Tibial artery (tissue), 4 donors: ENCODE data around the gene ADAMTS9.

Experiments used
- DNase-seq, 2 donors: peaks; one replicate each; pipeline ENCODE4 v3.0.0-alpha.2; 2019
- H3K27ac ChIP-seq, 2 donors: fragments of 200-600 bp; sonication (generic) in 1 of 2; 1 replicate in 1 of 2; 2 replicates in 1 of 2; pipeline ENCODE4 v1.5.1; 2018 to 2019; ENCODE audit warnings: mild to moderate bottlenecking in 1 of 2
- H3K27me3 ChIP-seq, 2 donors: fragments of 200-600 bp; sonication (generic) in 1 of 2; one replicate each; pipeline versions ENCODE4 v1.5.1 to v1.6.0; 2016 to 2019
- H3K36me3 ChIP-seq, 3 donors: fragments of 200-600 bp; sonication (generic) in 2 of 3; one replicate each; pipeline ENCODE4 v1.5.1; 2016 to 2019; ENCODE audit warnings: mild to moderate bottlenecking in 2 of 3
- H3K4me1 ChIP-seq, 4 donors: fragments of 200-600 bp; sonication (generic) in 2 of 4; 1 replicate in 3 of 4; 2 replicates in 1 of 4; pipeline ENCODE4 v1.5.1; 2016 to 2019
- H3K4me3 ChIP-seq, 2 donors: fragments of 200-600 bp; sonication (generic) in 1 of 2; 1 replicate in 1 of 2; 2 replicates in 1 of 2; pipeline ENCODE4 v1.5.1; 2018 to 2019; ENCODE audit warnings: mild to moderate bottlenecking in 2 of 2
- H3K9me3 ChIP-seq, 3 donors: fragments of 200-600 bp; sonication (generic) in 1 of 3; one replicate each; pipeline ENCODE4 v1.5.1; 2016 to 2019
- CTCF ChIP-seq, 2 experiments: fragments of 200-600 bp in 1 of 2; fragments of 450-650 bp in 1 of 2; IDR thresholded peaks; one replicate each; pipeline ENCODE4 v1.5.1; 2017 to 2019; ENCODE audit warnings: antibody characterized with exemption in 2 of 2, mild to moderate bottlenecking in 1 of 2, moderate library complexity in 1 of 2
- intact Hi-C: fragments of 100-400 bp; cut with DNase I; formaldehyde crosslinking; loops from one replicate; pipeline ENCODE4 v1.15.0; 2023; ENCODE audit warnings: low total_unique reads

Gene ADAMTS9

GRCh38 chr3:64488939-64489338 is 198.9 kb downstream of the ADAMTS9 start:
- no peak for TF ChIP-seq CTCF (IDR thresholded peaks at IDR 0.05)
- H3K27me3 ChIP-seq, result peaks cover 0 to 9% of the 10 kb centered on the region in 2 donors
- H3K36me3 ChIP-seq, result no peaks in the 10 kb centered on the region
- no peak for DNase-seq
- intact Hi-C loops, result no loop called here
- no peaks in the 10 kb centered on the region for H3K9me3 ChIP-seq
- H3K4me3 ChIP-seq, result no peak overlapping the region
- no peak overlapping the region for H3K27ac ChIP-seq
- H3K4me1 ChIP-seq, result peaks cover 0 to 6% (median 2%) of the 10 kb centered on the region in 4 donors

GRCh38 chr3:64484289-64484992 is 203.4 kb downstream of the ADAMTS9 start:
- Histone ChIP-seq H3K36me3 (no peaks in the 10 kb centered on the region), H3K4me3 (no peak overlapping the region), H3K9me3 (no peaks in the 10 kb centered on the region), H3K4me1 (peaks cover 0 to 6% (median 2%) of the 10 kb centered on the region in 4 donors), H3K27me3 (peaks cover 0 to 1% of the 10 kb centered on the region in 2 donors), H3K27ac (no peak overlapping the region)
- TF ChIP-seq CTCF (IDR thresholded peaks at IDR 0.05), result peak; percentile 90 to 95
- intact Hi-C loops, result no loop called here
- DNase-seq, result peak; percentile 71 to 86

- TF ChIP-seq CTCF (IDR thresholded peaks at IDR 0.05), result no peak
- Histone ChIP-seq H3K9me3 (no peaks in the 10 kb centered on the region), H3K4me3 (no peak overlapping the region), H3K4me1 (peaks cover 0 to 6% (median 2%) of the 10 kb centered on the region in 4 donors), H3K36me3 (no peaks in the 10 kb centered on the region), H3K27ac (no peak overlapping the region), H3K27me3 (no peaks in the 10 kb centered on the region)
- intact Hi-C loops, result loop anchor here (2.0 kb wide), 1 partner anchor 453 kb away; no protein-coding TSS in a partner anchor
- DNase-seq, result no peak
Observed at GRCh38 chr3:64483467-64483866, 204.3 kb downstream of the ADAMTS9 start.

- intact Hi-C loops, result no loop called here
- H3K27me3 ChIP-seq, result no peaks in the 10 kb centered on the region
- no peak for DNase-seq
- no peak overlapping the region for H3K27ac ChIP-seq
- H3K36me3 ChIP-seq, result no peaks in the 10 kb centered on the region
- no peaks in the 10 kb centered on the region for H3K9me3 ChIP-seq
- no peak for TF ChIP-seq CTCF (IDR thresholded peaks at IDR 0.05)
- no peaks in the 10 kb centered on the region for H3K4me1 ChIP-seq
- H3K4me3 ChIP-seq, result no peak overlapping the region
Observed at GRCh38 chr3:64475037-64475436, 212.8 kb downstream of the ADAMTS9 start.

GRCh38 chr3:64473466-64473865 is 214.3 kb downstream of the ADAMTS9 start:
- Histone ChIP-seq H3K4me3 (no peak overlapping the region), H3K9me3 (no peaks in the 10 kb centered on the region), H3K27me3 (no peaks in the 10 kb centered on the region), H3K4me1 (no peaks in the 10 kb centered on the region), H3K27ac (no peak overlapping the region), H3K36me3 (no peaks in the 10 kb centered on the region)
- intact Hi-C loops, result no loop called here
- DNase-seq, result no peak
- TF ChIP-seq CTCF (IDR thresholded peaks at IDR 0.05), result no peak
